BE2C (cell line): ENCODE results near the gene MAPKAP1.
A peak's percentile ranks its signal among the peaks of the same experiment; 100 is the strongest.

Experiments used
- DNase-seq: peaks from one replicate; pipeline ENCODE4 v3.0.0-alpha.2; 2020
- H3K27me3 ChIP-seq: fragments of 250-450 bp; sonication (Bioruptor Pico); 2 replicates; pipeline ENCODE4 v1.5.1; 2020; ENCODE audit warnings: mild to moderate bottlenecking
- H3K36me3 ChIP-seq: fragments of 250-450 bp; sonication (Bioruptor Pico); 2 replicates; pipeline ENCODE4 v1.5.1; 2020; ENCODE audit warnings: mild to moderate bottlenecking
- H3K4me1 ChIP-seq: fragments of 250-450 bp; sonication (Bioruptor Pico); 2 replicates; pipeline ENCODE4 v1.5.1; 2020
- H3K4me3 ChIP-seq: 2 replicates; pipeline ENCODE4 v1.5.1; 2011; ENCODE audit warnings: low read depth, low read length
- H3K9me3 ChIP-seq: fragments of 250-450 bp; sonication (Bioruptor Pico); 2 replicates; pipeline ENCODE4 v1.5.1; 2020
- CTCF ChIP-seq: IDR thresholded peaks from 2 replicates; pipeline ENCODE4 v1.5.1; 2012; ENCODE audit warnings: mild to moderate bottlenecking, low read depth, low read length

The MAPKAP1 gene

DNA sequence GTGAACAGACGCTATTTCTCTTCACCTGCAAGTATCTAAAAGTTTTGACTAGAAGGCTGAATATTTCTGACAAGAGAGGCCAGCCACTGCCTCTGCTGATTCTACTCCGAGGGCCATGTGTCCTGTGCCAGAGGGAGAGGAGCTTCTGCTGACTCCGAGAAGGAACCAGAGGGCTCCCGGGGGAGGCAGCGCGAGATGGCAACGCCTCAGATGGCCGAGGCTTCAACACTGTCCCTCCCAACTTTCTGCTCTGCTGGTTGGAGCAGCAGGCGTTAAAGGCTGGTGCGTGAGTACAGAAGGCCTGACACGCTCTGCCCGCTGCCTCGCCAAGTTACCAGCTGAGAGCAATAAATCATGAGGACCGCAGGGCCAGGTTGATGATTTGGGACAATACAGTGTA is 266.6 kb downstream of the MAPKAP1 start:
- Histone ChIP-seq H3K9me3 (no peaks in the 10 kb centered on the region), H3K36me3 (no peaks in the 10 kb centered on the region), H3K27me3 (no peaks in the 10 kb centered on the region), H3K4me1 (peaks cover 3% of the 10 kb centered on the region; the same call in 1 of the 2 replicates), H3K4me3 (no peak overlapping the region)
- TF ChIP-seq CTCF: no peak
- DNase-seq: peak; percentile 63

DNA sequence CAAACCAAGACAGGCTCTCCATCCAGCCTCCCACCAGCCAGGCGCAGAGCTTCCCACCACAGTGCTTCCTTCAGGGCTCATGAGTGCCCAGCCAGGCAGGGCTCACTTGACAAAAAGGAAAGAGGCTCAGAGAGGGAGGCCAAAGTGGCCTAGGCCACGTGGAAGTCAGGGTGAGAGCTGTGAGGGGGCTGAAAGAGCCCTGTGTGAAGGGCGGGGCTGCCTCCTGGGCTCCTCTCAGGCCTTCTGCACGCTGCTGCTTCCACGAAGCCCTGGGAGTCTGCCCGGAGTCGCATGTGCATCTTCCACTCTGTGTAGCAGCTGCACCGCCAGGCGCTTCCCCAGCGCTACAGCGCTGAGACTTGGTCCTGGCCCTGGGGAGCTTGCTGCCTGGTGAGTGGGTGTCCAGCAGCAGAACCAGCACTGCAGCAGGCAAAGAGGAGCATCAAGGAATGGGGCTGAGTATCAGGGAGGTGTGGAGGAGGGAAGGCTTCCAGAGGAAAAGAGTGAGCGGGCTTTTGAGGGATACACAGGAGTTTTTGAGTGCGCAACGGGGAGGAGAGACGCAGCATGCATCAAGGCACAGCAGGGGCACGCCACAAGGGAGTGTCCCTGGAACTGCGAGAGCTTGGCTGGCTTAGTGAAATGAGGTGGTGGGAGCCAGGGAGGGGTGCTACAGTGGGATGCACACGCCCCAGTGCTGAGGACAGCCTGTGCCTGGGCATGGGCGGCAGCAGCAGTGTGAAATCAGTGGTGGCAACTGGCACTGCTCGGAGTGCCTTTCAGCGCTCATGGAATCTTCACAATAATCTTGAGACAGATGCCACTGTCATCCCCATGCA is 267.4 kb downstream of the MAPKAP1 start:
- Histone ChIP-seq H3K4me1 (peaks cover 3% of the 10 kb centered on the region; the same call in 1 of the 2 replicates), H3K9me3 (no peaks in the 10 kb centered on the region), H3K36me3 (no peaks in the 10 kb centered on the region), H3K4me3 (no peak overlapping the region), H3K27me3 (no peaks in the 10 kb centered on the region)
- peak; percentile 54 for DNase-seq
- no peak for TF ChIP-seq CTCF

- peaks cover 3% of the 10 kb centered on the region; the same call in 1 of the 2 replicates for H3K4me1 ChIP-seq
- H3K27me3 ChIP-seq: no peaks in the 10 kb centered on the region
- TF ChIP-seq CTCF: no peak
Observed at GRCh38 chr9:125438506-125439433, 268.2 kb downstream of the MAPKAP1 start.

DNA sequence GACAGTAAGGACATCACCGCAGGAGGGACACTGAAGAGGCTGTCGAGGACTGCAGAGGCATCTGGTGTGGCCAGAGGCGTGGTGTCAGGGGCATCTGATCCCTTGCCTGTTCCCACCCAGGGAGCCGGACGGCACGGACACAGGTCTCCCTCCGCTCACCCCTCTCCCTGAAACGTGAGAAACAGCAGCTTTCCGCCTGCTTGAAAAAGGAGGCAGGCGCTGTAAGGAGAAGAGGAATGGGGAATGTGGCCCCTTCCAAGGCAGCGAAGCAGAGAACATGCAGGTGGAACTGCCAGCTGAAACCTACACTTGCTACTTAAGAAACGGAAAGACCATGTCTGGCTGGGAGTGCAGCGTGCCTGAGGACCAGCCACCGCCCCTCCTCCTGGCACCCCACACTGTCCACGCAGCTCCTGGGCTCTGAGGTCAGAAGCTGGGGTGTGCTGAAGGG is 269.2 kb downstream of the MAPKAP1 start:
- H3K27me3 ChIP-seq: no peaks in the 10 kb centered on the region
- no peak overlapping the region for H3K4me3 ChIP-seq
- no peak for TF ChIP-seq CTCF
- DNase-seq: no peak
- H3K4me1 ChIP-seq: peaks cover 3% of the 10 kb centered on the region; the same call in 1 of the 2 replicates
- no peaks in the 10 kb centered on the region for H3K9me3 ChIP-seq
- no peaks in the 10 kb centered on the region for H3K36me3 ChIP-seq

More at GRCh38 chr9:125438506-125439433, 268.2 kb downstream of the MAPKAP1 start:
- no peaks in the 10 kb centered on the region for H3K36me3 ChIP-seq
- H3K9me3 ChIP-seq: no peaks in the 10 kb centered on the region
- no peak overlapping the region for H3K4me3 ChIP-seq
- DNase-seq: no peak

GRCh38 chr9:125436613-125437443 is 270.2 kb downstream of the MAPKAP1 start:
- Histone ChIP-seq H3K9me3 (no peaks in the 10 kb centered on the region), H3K27me3 (no peaks in the 10 kb centered on the region), H3K4me3 (no peak overlapping the region), H3K36me3 (no peaks in the 10 kb centered on the region), H3K4me1 (peaks cover 3% of the 10 kb centered on the region)
- no peak for DNase-seq
- no peak for TF ChIP-seq CTCF
